Posterior vena cava (tissue), 2 donors: Measurements from ENCODE around the gene CASKIN1. TPM values are rescaled to one million over a fixed set of nuclear protein-coding genes. Genes with fewer than 3 reads are reported as not detected.
"Not testable (repeated sequence)": the region's sequence is repeated elsewhere in the genome, so short reads cannot be mapped to it uniquely, and the experiment has no call there.

Experiments
- DNase-seq: peaks from one replicate; pipeline ENCODE4 v3.0.0-alpha.2; 2020; ENCODE audit warnings: low spot score
- intact Hi-C, 2 donors: fragments of 100-400 bp; cut with DNase I; formaldehyde crosslinking; loops; one replicate each; pipeline versions ENCODE4 v1.14.1 to v1.14.2; 2022 to 2023
- long read RNA-seq, 2 donors: library from polyadenylated mRNA; unstranded; transcript quantifications; one replicate each; pipeline ENCODE4 v2.0.0, GENCODE V29; 2020 to 2021
- total RNA-seq, 2 donors: library from RNA; stranded (reverse); fragmentation: NEBNext Ultra II Directional; extraction: Animal tissue kit (Norgen Biotek cat#: 25700); gene quantifications; one replicate each; pipeline ENCODE4 v1.2.1, GENCODE V29; 2021
- donor health status: DM: yes; HTN: yes; CAD: no.
- donor health status: DM: yes; HTN: yes; CAD: no.

CASKIN1 gene
- under 1 TPM in 1 of 2 donors, not detected in 1; 0.05 TPM for total RNA-seq
- long read RNA-seq, donor 1, result 0 reads
- long read RNA-seq, donor 2, result 0 reads

DNA sequence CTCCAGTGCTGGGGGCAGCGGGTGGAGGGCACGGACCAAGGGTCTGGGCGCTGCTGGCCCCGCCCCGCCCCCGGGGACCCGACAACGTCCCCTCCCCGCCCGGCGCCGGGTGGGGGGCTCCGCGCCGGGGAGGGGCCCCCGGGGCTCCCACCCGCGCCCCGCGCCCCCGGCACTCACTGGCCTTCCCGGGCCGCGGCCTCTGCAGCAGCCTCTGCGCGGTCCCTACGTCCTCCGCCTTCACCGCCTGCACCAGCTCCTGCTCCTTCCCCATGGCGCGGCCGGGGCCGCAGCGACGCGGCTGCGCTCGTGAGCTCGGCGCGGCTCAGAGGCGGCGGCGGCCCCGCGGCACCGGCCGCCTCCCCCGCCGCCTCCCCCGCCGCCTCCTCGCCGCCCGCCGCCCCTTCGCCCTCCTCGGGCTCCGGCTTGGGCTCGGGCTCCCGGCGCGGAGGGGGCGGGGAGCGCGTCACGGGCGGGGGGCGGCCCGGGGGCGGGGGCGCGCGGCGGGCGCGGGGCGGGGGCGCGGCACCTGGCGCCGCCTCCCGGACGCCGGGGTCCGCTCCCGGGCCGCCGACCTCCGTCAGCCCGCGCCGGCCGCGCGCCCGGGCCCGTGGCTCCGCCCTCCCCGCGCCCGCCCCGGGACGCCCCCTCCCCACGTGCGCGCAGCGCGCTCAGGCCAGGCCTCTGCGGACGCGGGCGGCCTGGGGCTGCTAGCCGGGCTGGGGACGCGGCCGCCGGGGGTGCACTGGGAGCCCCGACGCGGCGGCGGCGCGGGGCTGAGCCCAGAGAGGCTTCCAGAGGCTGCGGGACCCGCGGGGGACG lies at the start of gene CASKIN1:
Gene CASKIN1, minus strand, starts transcription at position 444 of the 819 bp plus-strand sequence. Its CDS starts 173 bp downstream, at position 271.
- intact Hi-C loops, result no loop called here
- DNase-seq, result no peak

DNA sequence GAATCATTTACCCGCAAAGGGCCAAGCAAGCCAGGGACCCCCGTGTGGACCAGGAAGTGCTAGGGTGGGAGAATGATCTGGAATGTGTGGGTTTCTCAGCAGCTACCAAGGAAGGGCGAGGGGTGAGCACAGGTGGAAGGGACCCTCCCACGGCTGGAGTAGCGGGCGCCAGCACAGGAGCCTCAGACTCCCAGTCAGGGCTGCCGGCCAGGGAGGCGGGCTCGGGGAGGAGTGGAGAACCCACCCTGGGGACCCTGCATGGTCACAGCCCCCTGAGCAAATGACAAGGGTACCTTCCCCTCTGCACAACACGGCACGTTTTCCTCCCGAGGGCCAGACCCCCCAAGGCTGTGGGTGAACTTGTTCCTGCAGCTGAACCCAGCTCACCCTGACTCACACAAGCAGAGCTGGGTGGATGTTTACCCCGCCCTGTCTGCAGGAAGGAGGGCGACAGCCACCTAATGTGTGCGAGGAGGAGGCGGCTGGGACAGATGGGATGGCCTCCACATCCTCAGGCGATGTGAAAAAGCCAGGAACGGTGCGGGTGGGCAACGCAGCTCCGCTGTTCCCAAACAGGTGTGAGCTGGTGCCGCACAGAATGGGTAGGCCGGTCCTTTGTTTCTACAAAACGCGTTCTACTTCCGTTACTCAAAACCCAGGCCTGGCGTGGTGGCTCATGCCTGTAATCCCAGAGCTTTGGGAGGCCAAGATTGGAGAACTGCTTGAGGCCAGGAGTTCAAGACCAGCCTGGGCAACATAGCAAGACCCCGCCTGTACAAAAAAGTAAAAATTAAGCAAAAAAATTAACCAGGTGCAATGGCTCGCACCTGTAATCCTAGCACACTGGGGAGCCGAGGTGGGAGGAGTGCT lies 48.8 kb upstream of the CASKIN1 start:
- DNase-seq, result no peak
- intact Hi-C loops, result no loop called here

GRCh38 chr16:2244301-2244700 lies 47.9 kb upstream of the CASKIN1 start:
- intact Hi-C loops, result no loop called here
- no peak for DNase-seq

- intact Hi-C loops, result no loop called here
- DNase-seq, result no peak
These were observed 47.4 kb upstream of the CASKIN1 start for GRCh38 chr16:2243781-2244180.

DNA sequence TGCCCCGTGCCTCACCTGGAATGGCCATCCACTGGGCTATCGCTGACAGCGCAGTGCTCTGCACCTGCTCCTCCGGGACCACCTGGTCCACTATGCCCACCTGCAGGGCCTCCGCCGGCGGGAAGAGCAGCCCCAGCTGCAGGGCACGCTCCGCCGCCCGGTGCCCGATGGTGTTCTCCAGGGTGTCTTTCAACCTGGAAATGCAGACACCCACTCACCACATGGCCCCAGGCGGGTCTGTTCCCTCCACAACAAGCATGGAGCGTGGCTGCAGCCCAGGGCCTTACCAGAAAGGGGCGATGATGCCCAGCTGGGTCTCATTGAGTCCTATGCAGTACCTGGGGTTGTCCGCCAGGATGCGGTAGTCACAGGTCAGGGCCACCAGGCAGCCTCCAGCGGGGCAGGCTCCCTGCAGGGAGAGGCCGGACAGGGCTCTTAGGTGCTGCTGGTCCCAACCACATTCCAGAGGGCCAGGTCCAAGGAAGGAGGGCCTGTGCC lies 46.7 kb upstream of the CASKIN1 start:
- intact Hi-C loops, result no loop called here
- no peak for DNase-seq

DNA sequence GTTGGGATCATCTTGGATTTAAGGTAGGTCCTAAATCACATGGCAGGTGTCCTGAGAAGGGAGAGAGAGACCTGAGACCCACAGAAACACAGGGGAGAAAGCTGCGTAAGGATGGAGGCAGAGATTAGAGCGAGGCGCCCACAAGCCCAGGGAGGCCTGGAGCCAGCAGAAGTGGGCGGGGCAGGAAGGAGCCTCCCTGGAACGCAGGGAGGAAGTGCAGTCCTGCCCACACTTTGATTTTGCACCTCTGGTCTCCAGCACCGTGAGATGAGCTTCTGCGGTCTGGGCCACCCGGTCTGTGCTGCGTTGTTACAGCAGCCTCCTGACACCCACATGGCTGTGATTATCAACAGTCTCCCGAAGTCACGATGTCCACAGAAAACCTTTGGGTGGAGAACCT lies 46.2 kb upstream of the CASKIN1 start:
- no peak for DNase-seq
- intact Hi-C loops, result no loop called here

DNA sequence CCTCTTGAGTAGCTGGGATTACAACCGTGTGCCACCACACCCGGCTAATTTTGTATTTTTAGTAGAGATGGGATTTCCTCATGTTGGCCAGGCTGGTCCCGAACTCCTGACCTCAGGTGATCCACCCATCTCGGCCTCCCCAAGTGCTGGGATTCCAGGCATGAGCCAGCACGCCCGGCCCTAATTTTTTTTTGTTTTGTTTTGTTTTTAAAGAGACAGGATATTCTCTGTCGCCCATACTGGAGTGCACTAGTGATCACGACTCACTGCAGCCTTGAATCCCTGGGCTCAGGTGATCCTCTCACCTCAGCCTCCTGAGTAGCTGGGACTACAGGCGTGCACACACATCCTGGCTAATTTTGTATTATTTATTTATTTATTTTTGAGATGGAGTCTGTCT lies 43.9 kb upstream of the CASKIN1 start:
- intact Hi-C loops, DNase-seq: not testable (repeated sequence)

GRCh38 chr16:2238838-2239675 lies 42.7 kb upstream of the CASKIN1 start:
- no peak for DNase-seq
- intact Hi-C loops, result no loop called here

- no peak for DNase-seq
- intact Hi-C loops, result no loop called here
These were observed 41.9 kb upstream of the CASKIN1 start for GRCh38 chr16:2238150-2238837.

- DNase-seq, result no peak
- intact Hi-C loops, result loop anchor here in 1 of 2 donors (2.0 kb wide), 1 partner anchor 421 kb away; no protein-coding TSS in a partner anchor
These were observed 41.2 kb upstream of the CASKIN1 start for GRCh38 chr16:2237493-2238149.

GRCh38 chr16:2237102-2237482 lies 40.7 kb upstream of the CASKIN1 start:
- intact Hi-C loops, result loop anchor here in 1 of 2 donors (2.0 kb wide), 1 partner anchor 420 kb away; no protein-coding TSS in a partner anchor
- no peak for DNase-seq

- intact Hi-C loops, result loop anchor here in 1 of 2 donors (2.0 kb wide), 1 partner anchor 420 kb away; no protein-coding TSS in a partner anchor
- no peak for DNase-seq
These were observed 40.1 kb upstream of the CASKIN1 start, which contains the start of gene DNASE1L2 for GRCh38 chr16:2236337-2237101. DNASE1L2 (plus strand) TSS chr16:2236444; CDS start chr16:2236817, 373 bp downstream.

DNA sequence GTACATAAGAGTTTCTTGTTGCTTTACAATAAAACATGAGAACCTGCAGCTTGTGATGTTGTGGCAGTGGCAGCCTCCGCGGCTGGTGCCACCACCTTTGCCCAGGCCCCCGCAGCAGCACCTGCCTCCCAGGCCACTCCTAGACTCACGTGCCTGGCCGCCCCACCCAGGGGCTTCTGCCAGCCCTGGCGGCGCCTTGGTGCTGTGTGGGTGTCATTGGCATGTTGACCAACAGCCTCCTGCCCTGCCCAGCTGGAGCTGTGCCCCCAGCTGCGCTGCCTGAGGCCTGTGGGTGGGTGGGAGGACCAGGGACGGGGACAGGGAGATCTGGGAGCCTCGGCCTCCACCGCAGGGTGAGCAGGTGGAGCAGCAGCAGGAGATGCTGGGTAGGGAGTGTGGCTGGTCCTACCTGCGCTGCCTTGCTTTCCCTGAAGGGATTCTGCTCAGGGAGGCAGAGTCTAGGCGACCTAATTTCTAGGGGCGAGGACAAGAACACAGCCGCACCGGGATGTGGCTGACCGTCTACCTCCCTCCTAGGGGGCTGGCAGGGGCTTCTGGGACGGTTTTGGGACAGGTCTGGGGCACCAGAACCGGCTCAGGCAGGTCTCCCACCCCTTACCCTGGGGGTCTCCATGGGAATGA lies 39.4 kb upstream of the CASKIN1 start:
- DNase-seq, result no peak
- intact Hi-C loops, result loop anchor here in 1 of 2 donors (2.0 kb wide), 1 partner anchor 419 kb away; no protein-coding TSS in a partner anchor

- intact Hi-C loops, result no loop called here
- no peak for DNase-seq
These were observed 38.8 kb upstream of the CASKIN1 start for GRCh38 chr16:2235234-2235651.

- intact Hi-C loops, result no loop called here
- no peak for DNase-seq
These were observed 38.4 kb upstream of the CASKIN1 start for GRCh38 chr16:2234813-2235170.
